Peyer's patch (tissue), 4 donors: ENCODE data around the gene MYBPC3. TPM values are rescaled to one million over a fixed set of nuclear protein-coding genes. Genes with fewer than 3 reads are reported as not detected.

Experiments used
- DNase-seq, 3 donors: peaks; one replicate each; pipeline ENCODE4 v3.0.0-alpha.2; 2017 to 2019
- H3K27ac ChIP-seq, 4 donors: fragments of 200-600 bp; sonication (generic); one replicate each; pipeline ENCODE4 v1.5.1; 2016 to 2019
- H3K27me3 ChIP-seq, 2 donors: fragments of 200-600 bp; sonication (generic); one replicate each; pipeline ENCODE4 v1.5.1; 2019
- H3K36me3 ChIP-seq, 3 donors: fragments of 200-600 bp; sonication (generic); one replicate each; pipeline ENCODE4 v1.5.1; 2016 to 2019
- H3K4me1 ChIP-seq, 4 donors: fragments of 200-600 bp; sonication (generic); one replicate each; pipeline ENCODE4 v1.5.1; 2016 to 2019
- H3K4me3 ChIP-seq, 4 donors: fragments of 200-600 bp; sonication (generic); 1 replicate in 3 of 4; 2 replicates in 1 of 4; pipeline ENCODE4 v1.5.1; 2016 to 2019; ENCODE audit warnings: mild to moderate bottlenecking in 1 of 4
- H3K9me3 ChIP-seq, 4 donors: fragments of 200-600 bp; sonication (generic); one replicate each; pipeline ENCODE4 v1.5.1; 2016 to 2019; ENCODE audit warnings: mild to moderate bottlenecking in 1 of 4
- CTCF ChIP-seq, 6 experiments: fragments of 450-650 bp in 4 of 6; fragments of 200-600 bp in 2 of 6; sonication (generic) in 1 of 6; IDR thresholded peaks; one replicate each; pipeline ENCODE4 v1.5.1; 2017 to 2019; ENCODE audit warnings: antibody characterized with exemption in 6 of 6, mild to moderate bottlenecking in 3 of 6, moderate library complexity in 1 of 6
- POLR2A ChIP-seq, 2 donors: fragments of 450-650 bp; IDR thresholded peaks; one replicate each; pipeline ENCODE4 v1.5.1; 2017; ENCODE audit warnings: antibody characterized with exemption in 2 of 2, mild to moderate bottlenecking in 2 of 2, moderate library complexity in 2 of 2
- small RNA-seq, 2 donors: library from RNA; depleted of rRNA; stranded (forward); fragments of <200 nt; gene quantifications; one replicate each; pipeline ENCODE3, GENCODE V24; 2016
- total RNA-seq, 4 donors: library from RNA; depleted of rRNA; stranded (reverse); fragments of >200 nt; gene quantifications; one replicate each; pipeline ENCODE4 v1.1.0, GENCODE V29; 2016

The MYBPC3 gene
- total RNA-seq, 4 donors from 2014 or later = not detected

- no peak overlapping the region for H3K27ac ChIP-seq
- H3K9me3 ChIP-seq = no peaks in the 10 kb centered on the region
- H3K4me1 ChIP-seq = no peaks in the 10 kb centered on the region
- no peak for DNase-seq
- H3K27me3 ChIP-seq = no peaks in the 10 kb centered on the region
- H3K36me3 ChIP-seq = peaks cover 0 to 100% (median 0%) of the 10 kb centered on the region in 3 donors
- no peak overlapping the region for H3K4me3 ChIP-seq
- TF ChIP-seq POLR2A (IDR thresholded peaks at IDR 0.05) = no peak
- no peak for TF ChIP-seq CTCF (IDR thresholded peaks at IDR 0.05)
Observed at GRCh38 chr11:47289856-47290255, 62.6 kb downstream of the MYBPC3 start.

DNA sequence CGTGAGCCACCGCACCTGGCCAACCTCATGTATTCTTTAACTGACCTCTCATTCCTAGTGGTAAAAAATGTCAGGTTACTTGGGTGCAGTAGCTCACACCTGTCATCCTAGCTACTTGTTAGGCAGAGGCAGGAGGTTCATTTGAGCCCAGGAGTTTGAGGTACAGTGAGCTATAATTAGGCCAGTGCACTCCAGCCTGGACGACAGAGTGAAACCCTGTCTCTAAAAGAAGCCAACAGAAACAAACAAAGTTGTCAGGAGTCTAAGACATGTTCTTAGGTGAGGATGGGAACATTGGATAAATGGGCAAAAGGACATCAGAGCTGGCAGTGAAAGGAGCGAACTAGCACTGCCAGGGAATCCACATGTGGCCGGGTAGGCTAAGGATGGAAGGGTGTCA lies 64.4 kb downstream of the MYBPC3 start:
- Histone ChIP-seq H3K9me3 (no peaks in the 10 kb centered on the region), H3K27ac (no peak overlapping the region), H3K4me1 (no peaks in the 10 kb centered on the region), H3K36me3 (peaks cover 0 to 100% (median 0%) of the 10 kb centered on the region in 3 donors), H3K4me3 (no peak overlapping the region), H3K27me3 (no peaks in the 10 kb centered on the region)
- DNase-seq = no peak
- TF ChIP-seq CTCF (IDR thresholded peaks at IDR 0.05) (no peak), POLR2A (IDR thresholded peaks at IDR 0.05) (no peak)

DNA sequence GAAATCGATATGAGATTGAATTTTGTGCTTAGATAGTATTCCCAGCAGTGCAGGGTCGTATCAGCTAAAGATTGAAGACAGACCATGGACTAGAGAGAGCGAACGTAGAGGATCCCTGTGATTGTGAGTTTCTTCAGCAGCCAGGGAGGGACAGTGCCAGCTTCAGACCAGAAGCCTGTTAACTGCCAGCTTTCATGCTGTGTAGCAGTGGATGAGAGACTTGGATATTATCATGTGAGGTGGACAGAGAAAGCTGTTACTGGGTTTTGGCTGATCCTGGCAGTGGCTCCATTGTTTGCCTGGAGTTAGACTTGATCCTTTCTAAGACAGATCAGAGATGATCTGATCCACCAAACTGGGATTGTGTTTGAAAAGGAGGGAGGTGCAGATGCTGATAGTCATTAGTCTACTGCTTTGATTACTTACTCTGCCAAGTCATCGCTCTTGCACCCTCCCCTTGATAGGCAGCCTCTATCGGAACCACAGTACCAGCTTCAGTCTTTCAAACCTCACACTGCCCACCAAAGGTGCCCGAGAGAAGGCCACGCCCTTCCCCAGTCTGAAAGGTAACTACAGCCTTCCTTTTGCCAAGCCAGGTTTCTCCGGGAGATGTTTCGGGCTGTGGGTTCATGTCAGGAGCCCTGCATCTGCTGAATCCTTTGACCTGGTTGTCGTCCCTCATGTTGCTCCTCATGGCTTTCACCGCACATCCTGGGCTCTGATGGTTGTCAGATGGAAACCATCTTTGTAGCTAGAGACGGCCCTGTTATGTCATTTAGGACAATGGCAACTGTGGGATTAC lies 66.3 kb downstream of the MYBPC3 start:
- H3K36me3 ChIP-seq = peaks cover 0 to 100% (median 0%) of the 10 kb centered on the region in 3 donors

GRCh38 chr11:47284151-47284550 lies 68.4 kb downstream of the MYBPC3 start:
- H3K27ac ChIP-seq = no peak overlapping the region
- DNase-seq = no peak
- TF ChIP-seq CTCF (IDR thresholded peaks at IDR 0.05) (no peak), POLR2A (IDR thresholded peaks at IDR 0.05) (no peak)
- H3K27me3 ChIP-seq = no peaks in the 10 kb centered on the region
- no peak overlapping the region for H3K4me3 ChIP-seq
- H3K9me3 ChIP-seq = no peaks in the 10 kb centered on the region
- no peaks in the 10 kb centered on the region for H3K4me1 ChIP-seq
- peaks cover 0 to 100% (median 0%) of the 10 kb centered on the region in 3 donors for H3K36me3 ChIP-seq

More for the DNA sequence above, 66.3 kb downstream of the MYBPC3 start:
- H3K27ac ChIP-seq = no peak overlapping the region
- H3K27me3 ChIP-seq = no peaks in the 10 kb centered on the region
- H3K4me3 ChIP-seq = no peak overlapping the region
- TF ChIP-seq POLR2A (IDR thresholded peaks at IDR 0.05) (no peak), CTCF (IDR thresholded peaks at IDR 0.05) (no peak)
- no peaks in the 10 kb centered on the region for H3K4me1 ChIP-seq
- no peaks in the 10 kb centered on the region for H3K9me3 ChIP-seq
- DNase-seq = no peak

GRCh38 chr11:47282462-47282861 lies 70.0 kb downstream of the MYBPC3 start:
- H3K4me1 ChIP-seq = no peaks in the 10 kb centered on the region
- no peaks in the 10 kb centered on the region for H3K9me3 ChIP-seq
- H3K36me3 ChIP-seq = peaks cover 0 to 100% (median 0%) of the 10 kb centered on the region in 3 donors
- TF ChIP-seq CTCF (IDR thresholded peaks at IDR 0.05) (no peak), POLR2A (IDR thresholded peaks at IDR 0.05) (no peak)
- H3K27ac ChIP-seq = no peak overlapping the region
- H3K27me3 ChIP-seq = no peaks in the 10 kb centered on the region
- DNase-seq = no peak
- H3K4me3 ChIP-seq = no peak overlapping the region

Small RNA genes lying within 50 kb of the gene (small RNA-seq; reads per million reads assigned to genes)
- gene MIR4487 = 0 reads per million in 2 donors

Other genes with a start within 250 kb of the MYBPC3 start
- 100 to 1,000 TPM; 144 to 225 (median 163) TPM for gene ARFGAP2, start 175.8 kb downstream of the MYBPC3 start, total RNA-seq
- 1 to 10 TPM; 4.3 to 9.1 (median 7.5) TPM for gene PACSIN3, start 166.3 kb downstream of the MYBPC3 start, total RNA-seq
- 10 to 100 TPM; 20.7 to 40.4 (median 33.6) TPM for gene DDB2, start 137.7 kb downstream of the MYBPC3 start, total RNA-seq
- gene ACP2, start 103.9 kb downstream of the MYBPC3 start, total RNA-seq = 100 to 1,000 TPM in 3 of 4 donors, 10 to 100 TPM in 1; 30.5 to 131 (median 112) TPM
- 100 to 1,000 TPM in 3 of 4 donors, 10 to 100 TPM in 1; 95.8 to 152 (median 123) TPM for gene NR1H3, start 94.7 kb downstream of the MYBPC3 start, total RNA-seq
- gene MADD, start 82.6 kb downstream of the MYBPC3 start, total RNA-seq = 10 to 100 TPM; 47.8 to 83.2 (median 72.9) TPM
- 10 to 100 TPM in 1 of 4 donors, 1 to 10 TPM in 3; 2.6 to 27.2 (median 7.8) TPM for gene SPI1, start 25.8 kb upstream of the MYBPC3 start, total RNA-seq
- gene SLC39A13, start 55.9 kb upstream of the MYBPC3 start, total RNA-seq = 10 to 100 TPM; 19.8 to 56.6 (median 39.6) TPM
- gene PSMC3, start 73.7 kb upstream of the MYBPC3 start, total RNA-seq = 100 to 1,000 TPM in 1 of 4 donors, 10 to 100 TPM in 3; 47.6 to 121 (median 70.9) TPM
- gene RAPSN, start 96.4 kb upstream of the MYBPC3 start, total RNA-seq = under 1 TPM in 2 of 4 donors, not detected in 2; 0.54 to 0.76 TPM
- 100 to 1,000 TPM in 3 of 4 donors, 10 to 100 TPM in 1; 90.7 to 134 (median 121) TPM for gene CELF1, start 200.4 kb upstream of the MYBPC3 start, total RNA-seq
- 10 to 100 TPM; 43.1 to 80.9 (median 65.8) TPM for gene PTPMT1, start 212.9 kb upstream of the MYBPC3 start, total RNA-seq
- 10 to 100 TPM in 2 of 4 donors, 1 to 10 TPM in 2; 6.6 to 11.9 (median 9.7) TPM for gene KBTBD4, start 226.3 kb upstream of the MYBPC3 start, total RNA-seq
- gene NDUFS3, start 226.4 kb upstream of the MYBPC3 start, total RNA-seq = 100 to 1,000 TPM; 109 to 152 (median 126) TPM
- gene FAM180B, start 234.0 kb upstream of the MYBPC3 start, total RNA-seq = not detected
- gene C1QTNF4, start 241.7 kb upstream of the MYBPC3 start, total RNA-seq = 1 to 10 TPM in 2 of 4 donors, not detected in 2; 1.2 to 4.4 TPM